ENCODE measurements around the gene ASH1L. TPM values are rescaled to one million over a fixed set of nuclear protein-coding genes. Genes with fewer than 3 reads are reported as not detected.

ASH1L gene
- total and polyA plus RNA-seq, 2 donors from 2014 or later, result 4.2 to 68.5 TPM

DNA sequence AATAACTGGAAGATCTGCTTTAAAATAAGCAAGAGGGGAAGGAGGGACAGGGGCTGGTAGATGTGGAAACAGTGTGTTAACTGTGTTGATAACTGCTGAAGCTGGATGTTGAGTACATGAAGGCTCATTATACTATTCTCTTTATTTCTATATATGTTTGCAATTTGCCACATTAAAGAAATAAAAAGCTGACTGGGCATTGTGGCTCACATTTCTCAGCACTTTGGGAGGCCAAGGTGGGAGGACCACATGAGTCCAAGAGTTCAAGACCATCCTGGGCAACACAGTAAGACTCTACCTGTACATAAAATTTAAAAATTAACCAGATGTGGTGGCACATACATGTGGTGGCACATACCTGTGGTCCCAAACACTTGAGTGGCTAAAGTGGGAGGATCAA lies 6.7 kb downstream of the ASH1L start:
- Histone ChIP-seq H3K4me3 (ENCODE audit: low read length in 3 of 3) (no peak overlapping the region), H3K27ac (ENCODE audit: low read depth in 2 of 2, low read length in 2 of 2) (no peak overlapping the region), H3K4me1 (ENCODE audit: control insufficient read depth in 2 of 3, insufficient read depth in 2 of 3, low read depth in 1 of 3, low read length in 3 of 3) (peaks cover 0 to 2% (median 0%) of the 10 kb centered on the region in 3 donors), H3K9me3 (ENCODE audit: control insufficient read depth in 2 of 3, insufficient read depth in 1 of 3, low read length in 3 of 3) (no peaks in the 10 kb centered on the region), H3K36me3 (ENCODE audit: control insufficient read depth in 2 of 3, insufficient read depth in 3 of 3, low read length in 3 of 3) (no peaks in the 10 kb centered on the region), H3K9ac (ENCODE audit: low read length in 3 of 3) (no peak overlapping the region), H3K27me3 (ENCODE audit: control insufficient read depth, insufficient read depth, low read length) (no peaks in the 10 kb centered on the region)
- TF ChIP-seq CTCF (IDR thresholded peaks at IDR 0.05; ENCODE audit: borderline replicate concordance, extremely low read depth, insufficient read depth), result no peak
- intact Hi-C loops (cut with DNase I), result no loop called here
- FAIRE-seq (no peak), DNase-seq (no peak)

GRCh38 chr1:155553349-155553748 lies 9.3 kb downstream of the ASH1L start:
- intact Hi-C loops (cut with DNase I), result no loop called here
- Histone ChIP-seq H3K27me3 (ENCODE audit: control insufficient read depth, insufficient read depth, low read length) (no peaks in the 10 kb centered on the region), H3K4me3 (ENCODE audit: low read length in 3 of 3) (no peak overlapping the region), H3K36me3 (ENCODE audit: control insufficient read depth in 2 of 3, insufficient read depth in 3 of 3, low read length in 3 of 3) (no peaks in the 10 kb centered on the region), H3K9ac (ENCODE audit: low read length in 3 of 3) (no peak overlapping the region), H3K9me3 (ENCODE audit: control insufficient read depth in 2 of 3, insufficient read depth in 1 of 3, low read length in 3 of 3) (no peaks in the 10 kb centered on the region), H3K4me1 (ENCODE audit: control insufficient read depth in 2 of 3, insufficient read depth in 2 of 3, low read depth in 1 of 3, low read length in 3 of 3) (no peaks in the 10 kb centered on the region), H3K27ac (ENCODE audit: low read depth in 2 of 2, low read length in 2 of 2) (no peak overlapping the region)
- FAIRE-seq (no peak), DNase-seq (no peak)
- no peak for TF ChIP-seq CTCF (IDR thresholded peaks at IDR 0.05; ENCODE audit: borderline replicate concordance, extremely low read depth, insufficient read depth)

- FAIRE-seq (no peak), DNase-seq (no peak)
- Histone ChIP-seq H3K9me3 (ENCODE audit: control insufficient read depth in 2 of 3, insufficient read depth in 1 of 3, low read length in 3 of 3) (no peaks in the 10 kb centered on the region), H3K4me1 (ENCODE audit: control insufficient read depth in 2 of 3, insufficient read depth in 2 of 3, low read depth in 1 of 3, low read length in 3 of 3) (no peaks in the 10 kb centered on the region), H3K36me3 (ENCODE audit: control insufficient read depth in 2 of 3, insufficient read depth in 3 of 3, low read length in 3 of 3) (no peaks in the 10 kb centered on the region), H3K9ac (ENCODE audit: low read length in 3 of 3) (no peak overlapping the region), H3K4me3 (ENCODE audit: low read length in 3 of 3) (no peak overlapping the region), H3K27ac (ENCODE audit: low read depth in 2 of 2, low read length in 2 of 2) (no peak overlapping the region), H3K27me3 (ENCODE audit: control insufficient read depth, insufficient read depth, low read length) (no peaks in the 10 kb centered on the region)
- TF ChIP-seq CTCF (IDR thresholded peaks at IDR 0.05; ENCODE audit: borderline replicate concordance, extremely low read depth, insufficient read depth), result no peak
- intact Hi-C loops (cut with DNase I), result no loop called here
Observed at GRCh38 chr1:155548706-155549105, 13.9 kb downstream of the ASH1L start.
